MM.1S (cell line): Measurements from ENCODE around the gene METTL27.

Experiments
- CTCF ChIP-seq: fragments of 300-600 bp; sonication (generic); IDR thresholded peaks from 2 replicates; pipeline ENCODE4 v1.5.1; 2016; ENCODE audit warnings: antibody characterized with exemption, low read length, mixed read lengths
- EZH2 ChIP-seq: fragments of 300-600 bp; sonication (generic); optimal IDR thresholded peaks from 2 replicates; pipeline ENCODE3; 2017; ENCODE audit warnings: low read depth, mild to moderate bottlenecking, antibody characterized with exemption, low read length, mixed read lengths
- EZH2phosphoT487 ChIP-seq: fragments of 300-600 bp; sonication (generic); IDR thresholded peaks from 2 replicates; pipeline ENCODE4 v1.6.1; 2018; ENCODE audit warnings: antibody characterized with exemption, low read length

- TF ChIP-seq CTCF (no peak), EZH2 (no peak), EZH2phosphoT487 (no peak)
Measured at GRCh38 chr7:73844848-73845460, 2.6 kb upstream of the METTL27 start.
